ENCODE results near the gene PTER.
A peak's percentile ranks its signal among the peaks of the same experiment; 100 is the strongest.

PTER gene
- 13.6 to 99.9 (median 52.2) reads per million in 17 experiments for total RNA-seq

- DNase-seq: peak; percentile 99
Measured at GRCh38 chr10:16436758-16437539, at the start of gene PTER. PTER (plus strand) TSS chr10:16437010; CDS start chr10:16484385, 47,375 bp downstream.

GRCh38 chr10:16392531-16393069, 44.2 kb upstream of the PTER start:
- DNase-seq: no peak

GRCh38 chr10:16393271-16393858, 43.4 kb upstream of the PTER start:
- no peak for DNase-seq

- DNase-seq: no peak
Measured at GRCh38 chr10:16401416-16401815, 35.4 kb upstream of the PTER start.

- no peak for DNase-seq
Measured at GRCh38 chr10:16408379-16408778, 28.4 kb upstream of the PTER start.

GRCh38 chr10:16417341-16417740, 19.5 kb upstream of the PTER start:
- DNase-seq: no peak

- DNase-seq: no peak
Measured at GRCh38 chr10:16423599-16423998, 13.2 kb upstream of the PTER start.

- DNase-seq: no peak
Measured at GRCh38 chr10:16425449-16425848, 11.4 kb upstream of the PTER start.

- no peak for DNase-seq
Measured at GRCh38 chr10:16429539-16429938, 7.3 kb upstream of the PTER start.

GRCh38 chr10:16436367-16436757, 448 bp upstream of the PTER start:
- DNase-seq: peak in 3 of 4 experiments; percentile 30 to 42 (median 39)

- DNase-seq: peak in 2 of 4 experiments; percentile 2 to 16
Measured at GRCh38 chr10:16437540-16437894, 707 bp downstream of the PTER start.

- peak; percentile 32 to 61 (median 46) for DNase-seq
Measured at GRCh38 chr10:16439295-16439694, 2.5 kb downstream of the PTER start.

GRCh38 chr10:16440396-16441133, 3.8 kb downstream of the PTER start:
- no peak for DNase-seq

- DNase-seq: no peak
Measured at GRCh38 chr10:16441173-16441840, 4.5 kb downstream of the PTER start.

- DNase-seq: no peak
Measured at GRCh38 chr10:16442914-16443313, 6.1 kb downstream of the PTER start.

- no peak for DNase-seq
Measured at GRCh38 chr10:16445770-16446469, 9.1 kb downstream of the PTER start.

- no peak for DNase-seq
Measured at GRCh38 chr10:16449454-16449853, 12.6 kb downstream of the PTER start.

GRCh38 chr10:16458166-16458955, 21.6 kb downstream of the PTER start:
- DNase-seq: no peak

GRCh38 chr10:16459423-16459939, 22.7 kb downstream of the PTER start:
- DNase-seq: no peak

GRCh38 chr10:16466001-16466400, 29.2 kb downstream of the PTER start:
- DNase-seq: no peak

GRCh38 chr10:16470747-16471146, 33.9 kb downstream of the PTER start:
- DNase-seq: peak; percentile 59 to 84 (median 76)

Data from suppressor macrophage (primary cell).